ENCODE data around the gene TRIM47. TPM values are rescaled to one million over a fixed set of nuclear protein-coding genes. Genes with fewer than 3 reads are reported as not detected.
A peak's percentile ranks its signal among the peaks of the same experiment; 100 is the strongest.

The TRIM47 gene
- total and polyA plus RNA-seq, 3 donors from 2014 or later, result 18.3 to 48.6 (median 43.5) TPM

DNA sequence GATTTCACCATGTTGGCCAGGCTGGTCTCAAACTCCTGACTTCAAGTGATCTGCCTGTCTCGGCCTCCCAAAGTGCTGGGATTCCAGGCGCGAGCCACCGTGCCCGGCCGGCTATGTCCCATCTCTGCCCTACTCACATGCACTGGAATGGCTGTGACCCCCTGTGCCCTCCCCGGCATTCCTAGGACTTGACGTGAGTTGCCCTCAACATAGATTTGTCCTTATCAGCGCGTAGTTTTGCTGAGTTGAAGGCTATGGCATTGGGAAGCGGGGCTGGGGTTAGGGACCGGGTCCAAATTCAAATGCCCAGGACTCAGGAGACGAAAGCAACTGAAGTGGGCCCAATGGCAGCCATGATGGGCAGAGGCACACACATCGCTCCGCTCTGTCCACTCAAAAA, 40.0 kb downstream of the TRIM47 start:
- H3K4me1 ChIP-seq, result peaks cover 3% of the 10 kb centered on the region
- no peaks in the 10 kb centered on the region for H3K27me3 ChIP-seq
- no peak for TF ChIP-seq POLR2A (IDR thresholded peaks at IDR 0.05)
- TF ChIP-seq, protein P1, sequence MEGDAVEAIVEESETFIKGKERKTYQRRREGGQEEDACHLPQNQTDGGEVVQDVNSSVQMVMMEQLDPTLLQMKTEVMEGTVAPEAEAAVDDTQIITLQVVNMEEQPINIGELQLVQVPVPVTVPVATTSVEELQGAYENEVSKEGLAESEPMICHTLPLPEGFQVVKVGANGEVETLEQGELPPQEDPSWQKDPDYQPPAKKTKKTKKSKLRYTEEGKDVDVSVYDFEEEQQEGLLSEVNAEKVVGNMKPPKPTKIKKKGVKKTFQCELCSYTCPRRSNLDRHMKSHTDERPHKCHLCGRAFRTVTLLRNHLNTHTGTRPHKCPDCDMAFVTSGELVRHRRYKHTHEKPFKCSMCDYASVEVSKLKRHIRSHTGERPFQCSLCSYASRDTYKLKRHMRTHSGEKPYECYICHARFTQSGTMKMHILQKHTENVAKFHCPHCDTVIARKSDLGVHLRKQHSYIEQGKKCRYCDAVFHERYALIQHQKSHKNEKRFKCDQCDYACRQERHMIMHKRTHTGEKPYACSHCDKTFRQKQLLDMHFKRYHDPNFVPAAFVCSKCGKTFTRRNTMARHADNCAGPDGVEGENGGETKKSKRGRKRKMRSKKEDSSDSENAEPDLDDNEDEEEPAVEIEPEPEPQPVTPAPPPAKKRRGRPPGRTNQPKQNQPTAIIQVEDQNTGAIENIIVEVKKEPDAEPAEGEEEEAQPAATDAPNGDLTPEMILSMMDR (IDR thresholded peaks at IDR 0.05), result no peak
- no peaks in the 10 kb centered on the region for H3K36me3 ChIP-seq (ENCODE audit: low read depth, missing control alignments)
- intact Hi-C loops (cut with DNase I; ENCODE audit: low total_unique reads), result no loop called here
- DNase-seq, result no peak
- no peak overlapping the region for H3K4me3 ChIP-seq
- 86 to 87% methylated on average over 12 to 15 of the region's 15 CpGs for WGBS, 2 donors
- no peaks in the 10 kb centered on the region for H3K9me3 ChIP-seq
- H3K27ac ChIP-seq, result no peak overlapping the region

DNA sequence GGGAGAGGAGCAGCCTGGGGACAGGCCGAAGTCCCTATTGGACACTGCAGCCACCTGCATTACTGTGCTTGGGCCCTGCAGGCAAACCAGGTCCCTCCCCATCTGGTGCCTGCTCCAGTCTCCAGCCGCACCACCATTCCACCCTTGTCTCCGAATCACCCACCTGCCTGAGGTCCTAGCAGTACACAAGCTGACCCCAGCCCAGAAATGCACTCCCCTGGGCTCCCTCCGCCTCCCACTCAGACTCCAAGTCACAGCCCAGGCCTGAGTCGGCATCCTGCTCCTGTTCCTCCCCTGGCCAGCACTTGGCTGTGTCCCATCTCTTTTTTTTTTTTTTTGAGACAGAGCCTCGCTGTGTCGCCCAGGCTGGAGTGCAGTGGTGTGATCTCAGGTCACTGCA, 40.5 kb downstream of the TRIM47 start:
- H3K27me3 ChIP-seq, result no peaks in the 10 kb centered on the region
- intact Hi-C loops (cut with DNase I; ENCODE audit: low total_unique reads), result no loop called here

DNA sequence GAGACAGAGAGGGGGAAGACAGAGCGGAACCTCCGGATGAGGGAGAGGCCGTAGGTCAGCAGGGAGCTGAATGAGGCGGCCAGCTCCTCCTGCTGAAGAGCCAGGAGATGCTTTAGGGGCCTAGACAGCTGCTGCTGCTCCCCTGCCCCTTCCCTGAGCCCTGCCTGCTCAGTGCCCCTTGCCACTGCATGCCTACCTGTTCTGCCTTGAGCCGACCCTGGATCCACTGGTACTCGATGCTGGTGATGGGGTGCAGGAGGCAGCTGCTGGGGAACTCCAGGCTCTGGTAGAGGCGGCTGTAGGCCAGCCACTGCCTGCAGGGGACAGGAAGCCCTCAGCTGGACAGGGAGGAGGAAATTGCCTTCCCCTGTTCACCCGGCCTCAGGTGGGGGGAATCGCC, 41.8 kb downstream of the TRIM47 start:
- Histone ChIP-seq H3K27ac (no peak overlapping the region), H3K4me1 (peaks cover 3% of the 10 kb centered on the region), H3K36me3 (ENCODE audit: low read depth, missing control alignments) (no peaks in the 10 kb centered on the region), H3K27me3 (no peaks in the 10 kb centered on the region), H3K4me3 (no peak overlapping the region), H3K9me3 (no peaks in the 10 kb centered on the region)
- DNase-seq, result no peak
- intact Hi-C loops (cut with DNase I; ENCODE audit: low total_unique reads), result no loop called here
- TF ChIP-seq, protein P1 (IDR thresholded peaks at IDR 0.05), result no peak
- no peak for TF ChIP-seq POLR2A (IDR thresholded peaks at IDR 0.05)
- WGBS, 2 donors, result 88 to 92% methylated on average over 8 to 9 of the region's 9 CpGs

More for the DNA sequence above, 40.5 kb downstream of the TRIM47 start:
- WGBS, 2 donors, result 53 to 72% methylated on average over 6 to 7 of the region's 7 CpGs
- peak; percentile 29 for DNase-seq
- Histone ChIP-seq H3K36me3 (ENCODE audit: low read depth, missing control alignments) (no peaks in the 10 kb centered on the region), H3K4me3 (no peak overlapping the region), H3K9me3 (no peaks in the 10 kb centered on the region), H3K27ac (no peak overlapping the region), H3K4me1 (peaks cover 3% of the 10 kb centered on the region)
- TF ChIP-seq, protein P1 (IDR thresholded peaks at IDR 0.05), result no peak

DNA sequence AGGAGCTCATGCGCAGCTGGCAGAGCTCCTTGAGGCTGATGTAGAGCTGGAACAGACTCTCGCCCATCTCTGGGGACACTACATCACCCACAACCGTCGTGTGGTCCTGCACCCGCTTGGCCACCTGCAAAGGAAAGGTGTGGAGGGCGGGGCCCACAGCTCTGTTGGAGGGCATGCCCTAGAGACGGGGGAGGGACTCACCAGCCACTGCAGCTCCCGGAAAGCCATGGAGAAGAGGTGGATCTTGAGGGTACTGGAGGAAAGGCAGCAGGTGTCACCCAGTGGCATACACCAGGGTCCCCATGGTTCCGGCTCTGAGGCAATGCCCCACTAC, 42.8 kb downstream of the TRIM47 start:
- Histone ChIP-seq H3K27ac (no peak overlapping the region), H3K4me1 (peaks cover 3% of the 10 kb centered on the region), H3K9me3 (no peaks in the 10 kb centered on the region), H3K4me3 (no peak overlapping the region), H3K36me3 (ENCODE audit: low read depth, missing control alignments) (no peaks in the 10 kb centered on the region), H3K27me3 (no peaks in the 10 kb centered on the region)
- intact Hi-C loops (cut with DNase I; ENCODE audit: low total_unique reads), result no loop called here
- 83 to 90% methylated on average over 1 to 9 of the region's 9 CpGs for WGBS, 2 donors
- TF ChIP-seq POLR2A (IDR thresholded peaks at IDR 0.05), result no peak
- TF ChIP-seq, protein P1 (IDR thresholded peaks at IDR 0.05), result no peak
- no peak for DNase-seq

DNA sequence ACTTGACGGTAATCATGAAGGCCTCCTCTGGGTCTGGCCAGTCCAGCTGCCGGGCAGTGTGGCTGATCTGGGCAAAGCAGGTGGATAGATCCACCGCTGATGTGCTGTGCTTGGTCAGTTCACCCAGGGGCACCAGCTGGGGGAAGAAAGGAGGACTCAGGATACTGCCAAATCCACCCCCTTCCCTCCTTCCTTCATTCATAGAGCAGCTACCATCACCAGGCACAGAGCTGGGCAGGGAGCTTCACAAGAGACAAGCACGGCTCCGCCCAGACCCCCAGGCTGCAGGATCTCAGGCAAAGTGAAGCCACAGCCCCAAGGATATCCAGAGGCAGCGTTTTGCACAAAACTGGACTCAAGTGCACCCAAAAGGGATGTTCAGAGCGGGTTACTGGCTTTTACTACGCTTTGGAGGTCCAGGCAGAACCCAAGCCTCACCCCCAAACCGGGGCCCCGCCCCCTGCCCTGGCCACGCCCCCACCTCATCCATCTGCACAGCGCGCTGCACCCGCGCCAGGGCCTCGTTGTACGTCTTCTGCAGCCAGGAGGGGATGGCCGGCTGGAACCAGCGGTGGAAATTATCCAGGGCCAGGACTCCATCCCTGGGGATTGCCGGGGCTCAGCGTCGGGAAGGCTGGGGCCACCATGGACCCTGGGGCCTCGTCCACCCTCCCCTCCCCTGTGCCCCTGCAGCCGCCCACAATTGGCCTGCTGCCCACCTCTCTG, 43.3 kb downstream of the TRIM47 start:
- H3K36me3 ChIP-seq (ENCODE audit: low read depth, missing control alignments), result no peaks in the 10 kb centered on the region
- no peak for DNase-seq
- intact Hi-C loops (cut with DNase I; ENCODE audit: low total_unique reads), result no loop called here
- H3K4me3 ChIP-seq, result no peak overlapping the region
- no peaks in the 10 kb centered on the region for H3K9me3 ChIP-seq
- WGBS, 2 donors, result 56 to 74% methylated on average over 16 to 24 of the region's 24 CpGs
- H3K27me3 ChIP-seq, result no peaks in the 10 kb centered on the region
- no peak for TF ChIP-seq POLR2A (IDR thresholded peaks at IDR 0.05)
- TF ChIP-seq, protein P1 (IDR thresholded peaks at IDR 0.05), result no peak
- H3K27ac ChIP-seq, result no peak overlapping the region
- peaks cover 3% of the 10 kb centered on the region for H3K4me1 ChIP-seq
